H1 (cell line): Measurements from ENCODE around the gene CALM3. TPM values are rescaled to one million over a fixed set of nuclear protein-coding genes. Genes with fewer than 3 reads are reported as not detected.

Experiments
- CTCF ChIA-PET: fragments of 300-600 bp; sonication (Branson Sonifier 250); formaldehyde crosslinking; loops from one replicate; lab custom pipeline; 2021; ENCODE audit not compliant: partially characterized antibody; lab: Charles Lee
- POLR2A ChIA-PET: fragments of 300-600 bp; sonication (Branson Sonifier 250); formaldehyde crosslinking; loops from one replicate; lab custom pipeline; 2021; ENCODE audit warnings: inconsistent platforms; ENCODE audit not compliant: partially characterized antibody; lab: Charles Lee
- DNase-seq, 2 experiments: peaks; one replicate each; pipeline versions ENCODE4 v3.0.0 to v3.0.0-alpha.2; 2010 to 2022; ENCODE audit warnings: low spot score in 2 of 2, low read depth in 1 of 2, mixed read lengths in 1 of 2
- FAIRE-seq: peaks from 2 replicates; lab custom pipeline; 2011; peaks lifted over from hg19 to GRCh38; lab: Jason Lieb, UNC
- H2AFZ ChIP-seq: 2 replicates; pipeline ENCODE4 v1.8.1; 2012; ENCODE audit warnings: low read length, inconsistent platforms
- H2AK5ac ChIP-seq: 2 replicates; pipeline ENCODE4 v1.6.1; 2013; ENCODE audit warnings: low read depth, low read length
- H2BK120ac ChIP-seq: replicated peaks from 2 replicates; pipeline ENCODE3; 2013; ENCODE audit warnings: low read depth, low read length, inconsistent platforms
- H2BK12ac ChIP-seq: 2 replicates; pipeline ENCODE4 v1.6.1; 2013; ENCODE audit warnings: low read depth, low read length
- H2BK15ac ChIP-seq: 2 replicates; pipeline ENCODE4 v1.6.1; 2013; ENCODE audit warnings: low read length
- H2BK20ac ChIP-seq: 2 replicates; pipeline ENCODE4 v1.6.1; 2013; ENCODE audit warnings: low read length
- H2BK5ac ChIP-seq: 2 replicates; pipeline ENCODE4 v1.6.1; 2013; ENCODE audit warnings: low read depth, low read length
- H3K14ac ChIP-seq: 2 replicates; pipeline ENCODE4 v1.6.1; 2013; ENCODE audit warnings: inconsistent platforms; ENCODE audit not compliant: insufficient read length
- H3K18ac ChIP-seq: 2 replicates; pipeline ENCODE4 v1.6.1; 2013; ENCODE audit warnings: low read length; ENCODE audit errors: extremely low read depth
- H3K23ac ChIP-seq: 2 replicates; pipeline ENCODE4 v1.6.1; 2013; ENCODE audit warnings: inconsistent platforms; ENCODE audit not compliant: insufficient read length
- H3K23me2 ChIP-seq: 2 replicates; pipeline ENCODE4 v1.6.1; 2013; ENCODE audit warnings: low read depth, low read length
- H3K27ac ChIP-seq: 2 replicates; pipeline ENCODE4 v1.6.1; 2011; ENCODE audit warnings: low read depth, low read length, inconsistent platforms
- H3K27me3 ChIP-seq, 4 experiments: replicated peaks in 1 of 4; 1 replicate in 1 of 4; 2 replicates in 3 of 4; pipeline versions ENCODE4 v1.6.1 to v1.8.1; 2011 to 2013; ENCODE audit warnings: low read length in 3 of 4, mild to moderate bottlenecking in 3 of 4, inconsistent platforms in 2 of 4, mixed read lengths in 2 of 4, moderate library complexity in 1 of 4; ENCODE audit not compliant: control insufficient read depth in 3 of 4, insufficient read depth in 3 of 4; ENCODE audit errors: extremely low read depth in 1 of 4
- H3K36me3 ChIP-seq, 4 experiments: 2 replicates each; pipeline versions ENCODE4 v1.6.1 to v1.8.1; 2011 to 2013; ENCODE audit warnings: mild to moderate bottlenecking in 4 of 4, low read length in 3 of 4, moderate library complexity in 2 of 4, control low read depth in 1 of 4, inconsistent platforms in 1 of 4; ENCODE audit not compliant: insufficient read depth in 4 of 4, control insufficient read depth in 2 of 4
- H3K4ac ChIP-seq: replicated peaks from 2 replicates; pipeline ENCODE3; 2013; ENCODE audit warnings: low read length, low read depth, mixed read lengths, inconsistent platforms; ENCODE audit not compliant: insufficient read length
- H3K4me1 ChIP-seq, 4 experiments: replicated peaks in 1 of 4; 1 replicate in 1 of 4; 2 replicates in 3 of 4; pipeline versions ENCODE4 v1.6.1 to v1.8.1; 2011 to 2013; ENCODE audit warnings: low read length in 3 of 4, inconsistent platforms in 2 of 4, mixed read lengths in 1 of 4; ENCODE audit not compliant: insufficient read depth in 4 of 4, control insufficient read depth in 3 of 4
- H3K4me2 ChIP-seq, 2 experiments: 2 replicates each; pipeline versions ENCODE4 v1.6.1 to v1.8.1; 2011 to 2013; ENCODE audit warnings: low read depth in 2 of 2, low read length in 2 of 2, control low read depth in 1 of 2, inconsistent platforms in 1 of 2, mild to moderate bottlenecking in 1 of 2; ENCODE audit not compliant: insufficient read depth in 1 of 2
- H3K4me3 ChIP-seq, 4 experiments: fragments of 200-600, 300-600 bp in 1 of 4; sonication (generic), shearing (Covaris generic), sonication (Bioruptor Twin) in 1 of 4; 2 replicates each; pipeline versions ENCODE4 v1.5.1 to v1.8.1; 2011 to 2016; ENCODE audit warnings: low read length in 4 of 4, low read depth in 3 of 4, control low read depth in 2 of 4, inconsistent platforms in 2 of 4, mild to moderate bottlenecking in 2 of 4, mixed read lengths in 1 of 4, moderate library complexity in 1 of 4; ENCODE audit not compliant: insufficient read depth in 2 of 4; ENCODE audit errors: extremely low read depth in 1 of 4
- H3K56ac ChIP-seq: replicated peaks from 2 replicates; pipeline ENCODE3; 2013; ENCODE audit warnings: low read depth, mild to moderate bottlenecking, mixed read lengths, low read length, inconsistent platforms; ENCODE audit not compliant: insufficient read length
- H3K79me1 ChIP-seq: 2 replicates; pipeline ENCODE4 v1.6.1; 2013; ENCODE audit warnings: low read depth, low read length, control low read depth
- H3K79me2 ChIP-seq, 2 experiments: 2 replicates each; pipeline versions ENCODE4 v1.6.1 to v1.8.1; 2012 to 2013; ENCODE audit warnings: low read length in 2 of 2, mild to moderate bottlenecking in 2 of 2, inconsistent platforms in 1 of 2; ENCODE audit not compliant: insufficient read depth in 2 of 2, control insufficient read depth in 1 of 2
- H3K9ac ChIP-seq, 4 experiments: replicated peaks in 1 of 4; 1 replicate in 1 of 4; 2 replicates in 3 of 4; pipeline versions ENCODE4 v1.6.1 to v1.8.1; 2011 to 2013; ENCODE audit warnings: low read depth in 3 of 4, low read length in 3 of 4, control low read depth in 2 of 4, mild to moderate bottlenecking in 2 of 4, moderate library complexity in 2 of 4, inconsistent platforms in 1 of 4; ENCODE audit errors: extremely low read depth in 1 of 4
- H3K9me3 ChIP-seq, 2 experiments: 2 replicates each; pipeline versions ENCODE4 v1.6.1 to v1.8.1; 2012 to 2013; ENCODE audit warnings: mild to moderate bottlenecking in 2 of 2, moderate library complexity in 2 of 2, control low read depth in 1 of 2, inconsistent platforms in 1 of 2, low read depth in 1 of 2, low read length in 1 of 2, mixed read lengths in 1 of 2; ENCODE audit not compliant: insufficient read depth in 2 of 2
- H4K20me1 ChIP-seq, 2 experiments: replicated peaks in 1 of 2; 2 replicates each; pipeline versions ENCODE3 to v1.8.1; 2011 to 2013; ENCODE audit warnings: inconsistent platforms in 2 of 2, low read length in 2 of 2, mild to moderate bottlenecking in 1 of 2; ENCODE audit not compliant: insufficient read depth in 2 of 2, control insufficient read depth in 1 of 2
- H4K5ac ChIP-seq: 2 replicates; pipeline ENCODE4 v1.6.1; 2013; ENCODE audit warnings: low read length, low read depth, mixed read lengths, inconsistent platforms; ENCODE audit not compliant: insufficient read length
- H4K8ac ChIP-seq: 2 replicates; pipeline ENCODE4 v1.8.0; 2013; ENCODE audit warnings: mild to moderate bottlenecking, moderate library complexity, low read length, inconsistent platforms; ENCODE audit not compliant: insufficient read depth; ENCODE audit errors: extremely low read depth
- H4K91ac ChIP-seq: replicated peaks from 2 replicates; pipeline ENCODE3; 2013; ENCODE audit warnings: low read length, mixed read lengths, inconsistent platforms; ENCODE audit not compliant: insufficient read length
- CBX8 ChIP-seq: fragments of 300-800, 300-1000 bp; sonication (generic); IDR thresholded peaks from 2 replicates; pipeline ENCODE4 v1.7.1; 2016; ENCODE audit warnings: low read depth, low read length, borderline replicate concordance
- NANOG ChIP-seq: IDR thresholded peaks from 2 replicates; pipeline ENCODE4 v1.6.1; 2011; ENCODE audit warnings: low read length, low read depth, mild to moderate bottlenecking, inconsistent platforms; ENCODE audit not compliant: insufficient read depth, poor library complexity, severe bottlenecking
- RXRA ChIP-seq: IDR thresholded peaks from 2 replicates; pipeline ENCODE4 v1.6.1; 2011; ENCODE audit warnings: low read depth, mild to moderate bottlenecking, low read length, moderate library complexity; ENCODE audit not compliant: insufficient read depth
- SIRT6 ChIP-seq: IDR thresholded peaks from one replicate; pipeline ENCODE4 v1.7.1; 2012; ENCODE audit warnings: low read length, inconsistent platforms
- SIX5 ChIP-seq: IDR thresholded peaks from 2 replicates; pipeline ENCODE4 v1.6.1; 2011; ENCODE audit warnings: mild to moderate bottlenecking, low read depth, low read length
- SUZ12 ChIP-seq: fragments of 200-600 bp; sonication (generic); IDR thresholded peaks from 2 replicates; pipeline ENCODE4 v1.6.1; 2012; ENCODE audit warnings: mild to moderate bottlenecking, inconsistent platforms, low read length, moderate library complexity, mixed read lengths
- YY1 ChIP-seq: IDR thresholded peaks from 2 replicates; pipeline ENCODE4 v1.6.1; 2011; ENCODE audit warnings: low read depth, mild to moderate bottlenecking, low read length
- WGBS, 2 experiments: shearing (Covaris generic) in 1 of 2; methylation state at CpG; one replicate each; pipeline versions ENCODE4 v1.1.6 to v1.1.7; 2013 to 2015; ENCODE audit warnings: low lambda C conversion rate in 2 of 2, mixed read lengths in 2 of 2, inconsistent platforms in 1 of 2, low coverage in 1 of 2, missing lambda C conversion rate in 1 of 2; ENCODE audit not compliant: insufficient replicate concordance in 2 of 2, insufficient coverage in 1 of 2, insufficient read length in 1 of 2; ENCODE audit errors: extremely low coverage in 1 of 2, missing lambda C conversion rate in 1 of 2; 5-methylcytosine and 5-hydroxymethylcytosine counted together
- polyA plus RNA-seq, 7 experiments: library from polyadenylated mRNA; depleted of rRNA in 3 of 7; stranded (reverse) in 5 of 7; unstranded in 2 of 7; fragments of >200 nt in 5 of 7; fragments of 200-250 nt in 2 of 7; gene quantifications; 1 replicate in 5 of 7; 2 replicates in 1 of 7; 4 replicates in 1 of 7; pipeline versions ENCODE4 v1.2.1 to v1.2.3, GENCODE V29; 2011 to 2013; ENCODE audit warnings: missing spikeins in 2 of 7, mixed read lengths in 2 of 7
- total RNA-seq: library from RNA; stranded (reverse); fragmentation: NEBNext Ultra II Directional; extraction: Animal tissue kit (Norgen Biotek cat#: 25700); gene quantifications from 2 replicates; pipeline ENCODE4 v1.2.1, GENCODE V29; 2021

The CALM3 gene
- total and polyA plus RNA-seq, 2 of the 8 experiments (the other 6 are each of a cell fraction or from before 2014, with no cell fraction given) = 315 to 326 TPM

GRCh38 chr19:46613525-46613924, 12.4 kb downstream of the CALM3 start:
- Histone ChIP-seq H3K4ac (no peak overlapping the region), H3K4me3 (no peak overlapping the region), H3K56ac (no peak overlapping the region), H2BK120ac (no peak overlapping the region), H3K36me3 (peaks cover 9 to 15% (median 12%) of the 10 kb centered on the region in 4 experiments; a peak in 7 of 8 replicates), H3K14ac (no peak overlapping the region), H3K4me2 (no peak overlapping the region), H2BK15ac (no peak overlapping the region), H3K9me3 (no peaks in the 10 kb centered on the region), H4K91ac (no peak overlapping the region), H3K79me2 (no peaks in the 10 kb centered on the region), H3K4me1 (no peaks in the 10 kb centered on the region), H3K27ac (no peak overlapping the region), H4K20me1 (peaks cover 0 to 3% of the 10 kb centered on the region in 2 experiments), H4K8ac (peak overlapping the region; percentile 87; the same call in 1 of the 2 replicates), H3K18ac (no peak overlapping the region), H2AK5ac (no peak overlapping the region), H2BK5ac (no peak overlapping the region), H3K27me3 (no peaks in the 10 kb centered on the region), H3K23me2 (no peaks in the 10 kb centered on the region), H2AFZ (no peak overlapping the region), H2BK20ac (no peak overlapping the region), H3K79me1 (no peaks in the 10 kb centered on the region), H2BK12ac (no peak overlapping the region), H3K9ac (no peak overlapping the region), H4K5ac (no peak overlapping the region), H3K23ac (no peak overlapping the region)
- CTCF ChIA-PET = interaction anchor here (0.5 to 15.6 kb wide), 23 partner anchors 8 to 164 kb away, joined by 3 to 341 read pairs (median 5); partner anchors contain the start of genes CALM3, DACT3 and PTGIR
- TF ChIP-seq NANOG (no peak), CBX8 (no peak), YY1 (no peak), SIX5 (no peak), RXRA (no peak), SUZ12 (no peak), SIRT6 (no peak)
- 88% methylated on average over 22 of the region's 22 CpGs; no CpG with 5 or more reads in 1 of the 2 experiments for WGBS, 2 experiments
- DNase-seq = no peak
- POLR2A ChIA-PET = interaction anchor here (1.0 to 1.1 kb wide), 2 partner anchors 13 to 48 kb away, joined by 3 to 7 read pairs; partner anchors contain the start of gene DACT3
- FAIRE-seq = no peak
